NCI-H345 treated with DMSO at 0.1 percent for 48 hours (cell line): Measurements from ENCODE around the gene RAPGEF4.
"Not testable (repeated sequence)": the region's sequence is repeated elsewhere in the genome, so short reads cannot be mapped to it uniquely, and the experiment has no call there.

ENCODE experiments used
- DNase-seq: peaks from one replicate; lab custom pipeline; 2025; ENCODE audit not compliant: unreplicated experiment; lab: John Stamatoyannopoulos, UW

The RAPGEF4 gene

GRCh38 chr2:172770887-172771286, 35.2 kb downstream of the RAPGEF4 start:
- no peak for DNase-seq

GRCh38 chr2:172772633-172773032, 37.0 kb downstream of the RAPGEF4 start:
- DNase-seq: no peak

GRCh38 chr2:172774302-172774701, 38.7 kb downstream of the RAPGEF4 start:
- DNase-seq: no peak

- DNase-seq: no peak
These were observed 39.7 kb downstream of the RAPGEF4 start for GRCh38 chr2:172775319-172775718.

GRCh38 chr2:172777431-172777830, 41.8 kb downstream of the RAPGEF4 start:
- DNase-seq: no peak

- DNase-seq: no peak
These were observed 47.0 kb downstream of the RAPGEF4 start for GRCh38 chr2:172782506-172783164.

- no peak for DNase-seq
These were observed 47.7 kb downstream of the RAPGEF4 start for GRCh38 chr2:172783165-172783898.

- no peak for DNase-seq
These were observed 53.2 kb downstream of the RAPGEF4 start for GRCh38 chr2:172788871-172789270.

- DNase-seq: no peak
These were observed 54.8 kb downstream of the RAPGEF4 start for GRCh38 chr2:172790404-172790803.

- no peak for DNase-seq
These were observed 56.3 kb downstream of the RAPGEF4 start for GRCh38 chr2:172791953-172792352.

GRCh38 chr2:172792711-172793110, 57.1 kb downstream of the RAPGEF4 start:
- no peak for DNase-seq

GRCh38 chr2:172803308-172803707, 67.7 kb downstream of the RAPGEF4 start:
- DNase-seq: not testable (repeated sequence)

- no peak for DNase-seq
These were observed 68.8 kb downstream of the RAPGEF4 start for GRCh38 chr2:172804423-172804822.

- DNase-seq: peak; percentile 7
These were observed 70.8 kb downstream of the RAPGEF4 start for GRCh38 chr2:172806493-172806892.

- no peak for DNase-seq
These were observed 71.4 kb downstream of the RAPGEF4 start for GRCh38 chr2:172806996-172807395.

GRCh38 chr2:172808156-172808555, 72.5 kb downstream of the RAPGEF4 start:
- no peak for DNase-seq

GRCh38 chr2:172811027-172811426, 75.4 kb downstream of the RAPGEF4 start:
- DNase-seq: no peak

- no peak for DNase-seq
These were observed 76.6 kb downstream of the RAPGEF4 start for GRCh38 chr2:172812158-172812744.

GRCh38 chr2:172813314-172813888, 77.8 kb downstream of the RAPGEF4 start:
- DNase-seq: no peak

GRCh38 chr2:172817411-172817810, 81.8 kb downstream of the RAPGEF4 start:
- no peak for DNase-seq

GRCh38 chr2:172819943-172820342, 84.3 kb downstream of the RAPGEF4 start:
- no peak for DNase-seq
